Spleen (tissue), 7 donors: ENCODE data around the gene MED12L.
"Not testable (repeated sequence)": the region's sequence is repeated elsewhere in the genome, so short reads cannot be mapped to it uniquely, and the experiment has no call there.

Experiments used
- POLR2A ChIP-seq, 3 donors: fragments of 450-650 bp; IDR thresholded peaks; one replicate each; pipeline ENCODE4 v1.5.1; 2017; ENCODE audit warnings: antibody characterized with exemption in 3 of 3, mild to moderate bottlenecking in 1 of 3
- POLR2AphosphoS5 ChIP-seq, 3 donors: sonication (generic); formaldehyde crosslinking; IDR thresholded peaks; one replicate each; pipeline ENCODE4 v1.5.1; 2017; ENCODE audit warnings: antibody characterized with exemption in 3 of 3
- TF ChIP-seq, protein P1 (sequence below), 11 experiments: fragments of 200-600 bp in 7 of 11; fragments of 450-650 bp in 4 of 11; sonication (generic) in 4 of 11; IDR thresholded peaks in 8 of 11; conservative IDR thresholded peaks in 3 of 11; 1 replicate in 7 of 11; 2 replicates in 4 of 11; pipeline versions ENCODE4 v1.4.0 to v1.8.0; 2016 to 2021; ENCODE audit warnings: antibody characterized with exemption in 11 of 11, inconsistent platforms in 4 of 11, mild to moderate bottlenecking in 1 of 11
- donor health status: DM: no; HTN: no; CAD: no; lungs with moderate emphysema.
- donor health status: DM: no; HTN: no; CAD: no.
- donor health status: DM: no; HTN: no; CAD: no.

DNA sequence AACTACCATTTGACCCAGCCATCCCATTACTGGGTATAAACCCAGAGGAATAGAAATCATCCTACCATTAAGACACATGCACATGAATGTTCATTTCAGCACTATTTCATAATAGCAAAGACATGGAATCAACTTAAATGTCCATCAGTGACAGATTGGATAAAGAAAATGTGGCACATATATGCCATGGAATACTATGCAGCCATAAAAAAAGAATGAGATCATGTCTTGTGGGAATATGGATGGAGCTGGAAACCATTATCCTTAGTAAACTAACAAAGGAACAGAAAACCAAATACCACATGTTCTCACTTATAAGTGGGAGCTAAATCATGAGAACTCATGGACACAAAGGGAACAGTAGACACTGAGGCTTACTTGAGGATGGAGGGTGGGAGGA is 146.9 kb downstream of the MED12L start:
- not testable (repeated sequence) for TF ChIP-seq POLR2AphosphoS5, POLR2A (IDR thresholded peaks at IDR 0.05)
- TF ChIP-seq, protein P1, sequence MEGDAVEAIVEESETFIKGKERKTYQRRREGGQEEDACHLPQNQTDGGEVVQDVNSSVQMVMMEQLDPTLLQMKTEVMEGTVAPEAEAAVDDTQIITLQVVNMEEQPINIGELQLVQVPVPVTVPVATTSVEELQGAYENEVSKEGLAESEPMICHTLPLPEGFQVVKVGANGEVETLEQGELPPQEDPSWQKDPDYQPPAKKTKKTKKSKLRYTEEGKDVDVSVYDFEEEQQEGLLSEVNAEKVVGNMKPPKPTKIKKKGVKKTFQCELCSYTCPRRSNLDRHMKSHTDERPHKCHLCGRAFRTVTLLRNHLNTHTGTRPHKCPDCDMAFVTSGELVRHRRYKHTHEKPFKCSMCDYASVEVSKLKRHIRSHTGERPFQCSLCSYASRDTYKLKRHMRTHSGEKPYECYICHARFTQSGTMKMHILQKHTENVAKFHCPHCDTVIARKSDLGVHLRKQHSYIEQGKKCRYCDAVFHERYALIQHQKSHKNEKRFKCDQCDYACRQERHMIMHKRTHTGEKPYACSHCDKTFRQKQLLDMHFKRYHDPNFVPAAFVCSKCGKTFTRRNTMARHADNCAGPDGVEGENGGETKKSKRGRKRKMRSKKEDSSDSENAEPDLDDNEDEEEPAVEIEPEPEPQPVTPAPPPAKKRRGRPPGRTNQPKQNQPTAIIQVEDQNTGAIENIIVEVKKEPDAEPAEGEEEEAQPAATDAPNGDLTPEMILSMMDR (IDR thresholded peaks at IDR 0.05 in 8 of 11, conservative IDR thresholded peaks at IDR 0.05 in 3 of 11), result not testable (repeated sequence)
